Gastrocnemius medialis (tissue), 4 donors: ENCODE data around the gene AACS. TPM values are rescaled to one million over a fixed set of nuclear protein-coding genes. Genes with fewer than 3 reads are reported as not detected.

Experiments used
- ATAC-seq, 2 donors: fragments of 150-250 bp; one replicate each; pipeline ENCODE4 v1.9.1; 2016
- DNase-seq, 2 donors: peaks; one replicate each; pipeline ENCODE4 v3.0.0-alpha.2; 2019
- H3K27ac ChIP-seq, 4 donors: fragments of 200-600 bp; sonication (generic); 1 replicate in 1 of 4; 2 replicates in 3 of 4; pipeline ENCODE4 v1.5.1; 2016 to 2018; ENCODE audit warnings: mild to moderate bottlenecking in 2 of 4, moderate library complexity in 1 of 4
- H3K27me3 ChIP-seq, 3 donors: fragments of 200-600 bp; sonication (generic) in 2 of 3; 1 replicate in 1 of 3; 2 replicates in 2 of 3; pipeline versions ENCODE4 v1.5.1 to v1.6.0; 2016 to 2019; ENCODE audit warnings: mild to moderate bottlenecking in 1 of 3, moderate library complexity in 1 of 3
- H3K36me3 ChIP-seq, 2 donors: fragments of 200-600 bp; sonication (generic) in 1 of 2; one replicate each; pipeline ENCODE4 v1.5.1; 2017 to 2018
- H3K4me1 ChIP-seq, 2 donors: fragments of 200-600 bp; sonication (generic) in 1 of 2; one replicate each; pipeline ENCODE4 v1.5.1; 2016 to 2017; ENCODE audit warnings: mild to moderate bottlenecking in 2 of 2
- H3K4me3 ChIP-seq, 4 donors: fragments of 200-600 bp; sonication (generic) in 3 of 4; 1 replicate in 1 of 4; 2 replicates in 3 of 4; pipeline ENCODE4 v1.5.1; 2016 to 2019; ENCODE audit warnings: mild to moderate bottlenecking in 2 of 4
- H3K9me3 ChIP-seq, 3 donors: fragments of 200-600 bp; sonication (generic) in 2 of 3; 1 replicate in 1 of 3; 2 replicates in 2 of 3; pipeline ENCODE4 v1.5.1; 2016 to 2019
- POLR2A ChIP-seq, 2 donors: fragments of 450-650 bp; IDR thresholded peaks; one replicate each; pipeline ENCODE4 v1.6.1; 2017; ENCODE audit warnings: antibody characterized with exemption in 2 of 2, mild to moderate bottlenecking in 2 of 2, moderate library complexity in 2 of 2
- in situ Hi-C, 4 donors: fragments of 200-750 bp; cut with MboI; loops; one replicate each; pipeline versions ENCODE4 v1.15.0 to v1.8.0; 2017; ENCODE audit warnings: low sequenced_read_pairs in 4 of 4
- intact Hi-C: fragments of 100-400 bp; cut with DNase I; formaldehyde crosslinking; loops from one replicate; pipeline ENCODE4 v1.15.1; 2023; ENCODE audit warnings: low total_unique reads
- total RNA-seq, 4 donors: library from RNA; depleted of rRNA; stranded (reverse); fragments of >200 nt; gene quantifications; one replicate each; pipeline versions ENCODE4 v1.1.0 to v1.2.3, GENCODE V29; 2016
- TF ChIP-seq, protein P1 (sequence below), 5 experiments: fragments of 450-650 bp in 3 of 5; fragments of 200-600 bp in 2 of 5; sonication (generic) in 2 of 5; IDR thresholded peaks in 4 of 5; conservative IDR thresholded peaks in 1 of 5; 1 replicate in 4 of 5; 2 replicates in 1 of 5; pipeline ENCODE4 v1.5.1; 2016 to 2019; ENCODE audit warnings: antibody characterized with exemption in 5 of 5, mild to moderate bottlenecking in 3 of 5, moderate library complexity in 3 of 5

Gene AACS
- total RNA-seq, 4 donors from 2014 or later: 6.0 to 11.8 (median 8.8) TPM

DNA sequence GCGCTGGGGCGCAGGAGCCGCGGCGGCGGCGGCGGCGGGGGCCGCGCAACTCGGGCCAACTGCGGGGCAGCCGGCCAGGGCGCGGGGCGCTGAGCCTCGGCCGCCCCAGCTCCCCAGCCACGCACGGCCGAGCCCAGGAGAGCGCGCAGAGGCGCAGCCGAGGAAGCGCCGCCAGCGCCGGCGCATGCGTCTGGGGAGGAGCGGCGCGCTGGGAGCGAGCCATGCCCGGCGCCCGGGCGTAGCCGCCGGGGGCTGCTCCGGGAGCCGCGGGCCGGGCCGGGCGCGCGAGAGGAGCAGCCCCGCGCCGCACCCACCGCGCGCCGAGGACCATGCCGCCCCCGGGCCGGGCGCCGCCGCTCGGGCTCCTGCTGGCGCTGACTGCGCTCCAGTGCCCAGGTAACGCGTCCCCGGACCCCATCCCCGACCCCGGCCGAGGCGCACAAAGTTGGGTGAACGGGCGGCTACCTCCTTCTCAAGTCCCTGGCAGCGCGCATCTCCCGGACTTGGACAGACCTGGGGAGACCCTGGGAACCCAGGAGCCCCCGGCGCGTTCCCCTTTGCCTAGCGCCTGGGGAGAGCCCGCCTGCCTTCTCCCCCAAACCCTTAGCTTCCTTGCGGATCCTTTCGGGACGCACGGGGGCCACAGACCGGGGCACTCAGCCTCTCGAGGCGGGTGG, 121.4 kb downstream of the AACS start:
- intact Hi-C loops: no loop called here
- DNase-seq: no peak
- peak overlapping the region in 3 of 4 donors; percentile 40 to 49 (median 42) for H3K4me3 ChIP-seq
- no peaks in the 10 kb centered on the region for H3K36me3 ChIP-seq
- no peaks in the 10 kb centered on the region for H3K9me3 ChIP-seq
- H3K27ac ChIP-seq: no peak overlapping the region
- peaks cover 28 to 40% (median 38%) of the 10 kb centered on the region in 3 donors for H3K27me3 ChIP-seq
- in situ Hi-C loops: no loop called here
- TF ChIP-seq POLR2A (IDR thresholded peaks at IDR 0.05): no peak
- TF ChIP-seq, protein P1, sequence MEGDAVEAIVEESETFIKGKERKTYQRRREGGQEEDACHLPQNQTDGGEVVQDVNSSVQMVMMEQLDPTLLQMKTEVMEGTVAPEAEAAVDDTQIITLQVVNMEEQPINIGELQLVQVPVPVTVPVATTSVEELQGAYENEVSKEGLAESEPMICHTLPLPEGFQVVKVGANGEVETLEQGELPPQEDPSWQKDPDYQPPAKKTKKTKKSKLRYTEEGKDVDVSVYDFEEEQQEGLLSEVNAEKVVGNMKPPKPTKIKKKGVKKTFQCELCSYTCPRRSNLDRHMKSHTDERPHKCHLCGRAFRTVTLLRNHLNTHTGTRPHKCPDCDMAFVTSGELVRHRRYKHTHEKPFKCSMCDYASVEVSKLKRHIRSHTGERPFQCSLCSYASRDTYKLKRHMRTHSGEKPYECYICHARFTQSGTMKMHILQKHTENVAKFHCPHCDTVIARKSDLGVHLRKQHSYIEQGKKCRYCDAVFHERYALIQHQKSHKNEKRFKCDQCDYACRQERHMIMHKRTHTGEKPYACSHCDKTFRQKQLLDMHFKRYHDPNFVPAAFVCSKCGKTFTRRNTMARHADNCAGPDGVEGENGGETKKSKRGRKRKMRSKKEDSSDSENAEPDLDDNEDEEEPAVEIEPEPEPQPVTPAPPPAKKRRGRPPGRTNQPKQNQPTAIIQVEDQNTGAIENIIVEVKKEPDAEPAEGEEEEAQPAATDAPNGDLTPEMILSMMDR (IDR thresholded peaks at IDR 0.05 in 4 of 5, conservative IDR thresholded peaks at IDR 0.05 in 1 of 5): no peak
- peak; percentile 22 to 40 for ATAC-seq
- peaks cover 7 to 17% of the 10 kb centered on the region in 2 donors for H3K4me1 ChIP-seq

DNA sequence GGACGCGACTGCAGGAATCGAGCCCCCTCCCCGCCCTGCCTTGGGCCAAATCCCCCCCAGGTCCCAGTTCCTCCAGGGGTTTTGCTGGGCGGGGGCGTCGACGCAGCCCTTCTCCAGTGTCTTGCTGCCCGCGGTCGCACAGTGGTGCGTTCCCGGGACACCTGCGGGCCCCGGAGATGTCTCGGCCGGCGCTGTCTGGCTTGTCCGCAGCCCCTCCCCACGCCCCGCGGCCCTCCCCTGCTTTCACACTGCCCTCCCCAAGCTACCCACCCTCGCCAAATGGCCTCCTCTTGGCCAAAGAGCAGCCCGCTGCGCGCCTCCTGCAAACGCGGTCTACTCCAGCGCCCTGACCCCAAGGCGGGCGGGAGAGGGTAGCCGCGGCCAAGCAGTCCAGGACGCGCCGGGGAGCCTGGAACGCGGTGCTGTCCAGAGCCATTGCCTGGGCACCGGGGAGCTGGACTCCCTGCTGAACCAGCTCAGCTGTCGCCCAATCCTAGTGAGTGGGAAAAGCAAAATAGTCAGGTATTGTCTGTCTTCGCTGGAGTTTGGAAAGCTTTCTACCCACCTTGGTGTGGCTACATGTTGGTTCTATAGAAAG, 122.0 kb downstream of the AACS start:
- no peak overlapping the region for H3K27ac ChIP-seq
- ATAC-seq: no peak
- no peaks in the 10 kb centered on the region for H3K9me3 ChIP-seq
- in situ Hi-C loops: no loop called here
- H3K4me1 ChIP-seq: peaks cover 7 to 17% of the 10 kb centered on the region in 2 donors
- no peak for DNase-seq
- intact Hi-C loops: no loop called here
- H3K4me3 ChIP-seq: peak overlapping the region; percentile 40 to 49 (median 43)
- TF ChIP-seq, protein P1 (IDR thresholded peaks at IDR 0.05 in 4 of 5, conservative IDR thresholded peaks at IDR 0.05 in 1 of 5): no peak
- no peak for TF ChIP-seq POLR2A (IDR thresholded peaks at IDR 0.05)
- peaks cover 28 to 45% (median 34%) of the 10 kb centered on the region in 3 donors for H3K27me3 ChIP-seq
- H3K36me3 ChIP-seq: no peaks in the 10 kb centered on the region

DNA sequence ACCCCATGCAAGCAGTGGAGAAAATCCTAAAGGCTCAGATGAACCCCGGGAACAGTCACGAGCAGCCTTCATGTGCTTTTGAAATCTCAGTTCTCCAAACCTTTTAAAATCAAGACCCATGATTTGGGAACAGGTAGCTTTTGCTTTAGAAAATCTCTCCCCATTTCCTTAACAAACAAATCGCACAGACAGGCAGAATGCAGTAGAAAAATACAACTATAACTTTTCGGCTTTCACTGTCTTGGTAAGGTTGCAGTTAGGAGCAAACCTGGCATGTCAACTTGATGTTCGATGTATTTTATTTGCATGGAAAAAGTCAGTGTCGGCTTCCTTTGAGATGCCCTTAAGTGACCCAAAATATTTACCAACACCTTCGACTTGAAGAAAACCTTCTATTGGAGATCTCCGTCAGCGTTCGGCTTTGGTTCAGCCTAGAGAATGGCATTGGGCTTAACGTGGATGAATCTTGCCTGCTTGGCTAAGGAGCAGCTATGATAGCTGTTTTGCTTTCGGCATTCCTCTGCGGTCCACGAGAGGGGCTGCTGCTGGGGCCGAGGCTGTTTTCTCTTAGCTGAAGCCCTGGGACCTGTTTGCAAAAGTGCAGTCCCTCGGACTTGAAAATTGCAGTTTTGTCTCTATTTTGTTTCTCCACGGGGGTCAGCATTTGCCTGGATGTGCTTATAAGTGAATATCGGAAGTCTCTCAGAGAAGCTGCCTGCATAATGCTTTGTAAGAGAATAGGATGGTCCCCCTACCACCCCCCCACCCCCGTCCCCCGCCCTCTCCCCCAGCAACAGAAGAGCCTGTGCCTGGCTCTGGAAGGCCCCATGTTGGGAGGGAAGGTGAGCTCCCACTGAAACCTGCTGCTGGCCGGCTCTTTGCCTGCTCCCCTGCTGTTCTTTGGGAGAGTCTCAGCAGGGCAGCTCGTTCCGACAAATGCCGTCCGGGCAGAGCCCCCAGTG, 122.8 kb downstream of the AACS start:
- peaks cover 7 to 17% of the 10 kb centered on the region in 2 donors for H3K4me1 ChIP-seq
- no peaks in the 10 kb centered on the region for H3K36me3 ChIP-seq
- intact Hi-C loops (loop anchor here (1.0 kb wide), 1 partner anchor 14 kb away; no protein-coding TSS in a partner anchor), in situ Hi-C loops (no loop called here)
- no peak for TF ChIP-seq POLR2A (IDR thresholded peaks at IDR 0.05)
- TF ChIP-seq, protein P1 (IDR thresholded peaks at IDR 0.05 in 4 of 5, conservative IDR thresholded peaks at IDR 0.05 in 1 of 5): no peak
- no peak for ATAC-seq
- H3K4me3 ChIP-seq: peak overlapping the region in 3 of 4 donors; percentile 42 to 49 (median 44)
- H3K27ac ChIP-seq: no peak overlapping the region
- no peak for DNase-seq
- no peaks in the 10 kb centered on the region for H3K9me3 ChIP-seq
- peaks cover 33 to 53% (median 34%) of the 10 kb centered on the region in 3 donors for H3K27me3 ChIP-seq

DNA sequence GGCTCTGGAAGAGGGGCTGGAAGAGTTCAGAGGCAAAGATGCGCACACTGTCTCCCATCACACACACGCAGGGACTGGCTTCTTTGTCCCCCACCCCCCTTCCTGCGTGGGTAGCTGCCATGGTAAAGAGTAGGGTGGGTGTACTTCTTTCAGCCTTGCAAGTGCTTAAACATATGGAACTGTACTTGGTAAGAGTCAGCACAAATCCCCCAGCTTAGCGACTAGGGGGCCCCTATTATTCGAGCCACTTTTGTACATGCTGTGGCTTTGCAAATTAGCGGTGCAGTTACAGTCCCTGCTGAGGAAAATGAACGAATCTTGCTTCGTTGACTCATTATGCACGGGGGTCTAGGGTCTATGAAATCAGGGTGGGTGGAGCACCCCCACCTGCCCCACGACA, 123.8 kb downstream of the AACS start:
- in situ Hi-C loops: no loop called here
- peaks cover 34 to 56% (median 35%) of the 10 kb centered on the region in 3 donors for H3K27me3 ChIP-seq
- intact Hi-C loops: no loop called here

More for the DNA sequence above, 123.8 kb downstream of the AACS start:
- DNase-seq (no peak), ATAC-seq (no peak)
- TF ChIP-seq POLR2A (IDR thresholded peaks at IDR 0.05): no peak
- TF ChIP-seq, protein P1 (IDR thresholded peaks at IDR 0.05 in 4 of 5, conservative IDR thresholded peaks at IDR 0.05 in 1 of 5): no peak
- Histone ChIP-seq H3K4me3 (no peak overlapping the region), H3K27ac (no peak overlapping the region), H3K4me1 (peaks cover 7 to 14% of the 10 kb centered on the region in 2 donors), H3K36me3 (no peaks in the 10 kb centered on the region), H3K9me3 (no peaks in the 10 kb centered on the region)
